Measurements from ENCODE around the gene C17orf107.

GRCh38 chr17:4898351-4898750, 985 bp upstream of the C17orf107 start:
- no peak for TF ChIP-seq CTCF (IDR thresholded peaks at IDR 0.05)
- no peak for TF ChIP-seq POLR2A (IDR thresholded peaks at IDR 0.05)
